GM19023 (cell line): Measurements from ENCODE around the gene YJU2.
"Not testable (repeated sequence)": the region's sequence is repeated elsewhere in the genome, so short reads cannot be mapped to it uniquely, and the experiment has no call there.

Experiments used
- ATAC-seq: cut with Tn5 transposase; IDR thresholded peaks from one replicate; pipeline ENCODE4 v1.9.1; 2021; ENCODE audit warnings: mild to moderate bottlenecking, moderate library complexity; ENCODE audit not compliant: unreplicated experiment

YJU2 gene

GRCh38 chr19:4246767-4247593, at the start of gene YJU2:
Gene YJU2, plus strand, starts transcription at chr19:4247080. Its CDS starts 67 bp downstream, at chr19:4247147.
- peak; percentile 82 for ATAC-seq

- ATAC-seq, result no peak
Measured at GRCh38 chr19:4197228-4197624, 49.7 kb upstream of the YJU2 start.

GRCh38 chr19:4197625-4198466, 49.0 kb upstream of the YJU2 start:
- ATAC-seq, result no peak

GRCh38 chr19:4198467-4199126, 48.3 kb upstream of the YJU2 start:
- no peak for ATAC-seq

GRCh38 chr19:4199699-4200293, 47.1 kb upstream of the YJU2 start:
- no peak for ATAC-seq

GRCh38 chr19:4200940-4201542, 45.8 kb upstream of the YJU2 start:
- ATAC-seq, result no peak

GRCh38 chr19:4201798-4202197, 45.1 kb upstream of the YJU2 start:
- ATAC-seq, result no peak

GRCh38 chr19:4206818-4207484, 39.9 kb upstream of the YJU2 start:
- ATAC-seq, result no peak

- ATAC-seq, result no peak
Measured at GRCh38 chr19:4208385-4209094, 38.3 kb upstream of the YJU2 start.

GRCh38 chr19:4210166-4210731, 36.6 kb upstream of the YJU2 start:
- ATAC-seq, result no peak

- no peak for ATAC-seq
Measured at GRCh38 chr19:4213116-4213515, 33.8 kb upstream of the YJU2 start.

- ATAC-seq, result no peak
Measured at GRCh38 chr19:4215807-4216206, 31.1 kb upstream of the YJU2 start.

- no peak for ATAC-seq
Measured at GRCh38 chr19:4216846-4217245, 30.0 kb upstream of the YJU2 start.

GRCh38 chr19:4217429-4218264, 29.2 kb upstream of the YJU2 start:
- ATAC-seq, result no peak

- ATAC-seq, result not testable (repeated sequence)
Measured at GRCh38 chr19:4218523-4218922, 28.4 kb upstream of the YJU2 start.

- no peak for ATAC-seq
Measured at GRCh38 chr19:4220188-4220587, 26.7 kb upstream of the YJU2 start.

GRCh38 chr19:4224470-4224869, 22.4 kb upstream of the YJU2 start:
- ATAC-seq, result no peak

GRCh38 chr19:4225885-4226284, 21.0 kb upstream of the YJU2 start:
- ATAC-seq, result no peak
